Right forelimb (tissue), 1 donor: ENCODE results near the gene GPRC5B.

Experiments used
- DNase-seq: peaks from one replicate; pipeline ENCODE4 v3.0.0-alpha.2; 2018

The GPRC5B gene

DNA sequence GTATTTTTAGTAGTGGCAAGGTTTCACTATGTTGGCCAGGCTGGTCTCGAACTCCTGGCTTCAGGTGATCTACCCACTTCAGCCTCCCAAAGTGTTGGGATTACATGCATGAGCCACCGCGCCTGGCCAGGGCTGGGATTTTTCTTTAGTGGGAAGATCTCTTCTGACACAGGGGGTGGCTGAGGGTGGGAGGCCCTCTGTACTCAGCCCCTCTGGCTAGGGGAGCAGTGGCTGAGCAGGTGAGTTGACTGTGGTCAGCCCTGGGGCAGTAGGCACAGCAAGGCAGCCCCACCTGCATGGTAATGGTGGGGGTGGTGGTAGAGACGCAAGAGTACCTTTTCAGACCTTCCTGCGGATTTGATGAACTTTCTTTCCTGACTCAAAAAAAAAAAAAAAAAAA, 12.3 kb upstream of the GPRC5B start:
- no peak for DNase-seq

- DNase-seq: no peak
Measured at GRCh38 chr16:19894586-19894985, 9.9 kb upstream of the GPRC5B start.

- DNase-seq: no peak
Measured at GRCh38 chr16:19892902-19893301, 8.3 kb upstream of the GPRC5B start.

GRCh38 chr16:19890901-19891300, 6.3 kb upstream of the GPRC5B start:
- DNase-seq: no peak

GRCh38 chr16:19888834-19889233, 4.2 kb upstream of the GPRC5B start:
- DNase-seq: no peak

- peak; percentile 89 for DNase-seq
Measured at GRCh38 chr16:19886073-19886941, 1.7 kb upstream of the GPRC5B start.

- DNase-seq: peak; percentile 62
Measured at GRCh38 chr16:19885451-19886072, 914 bp upstream of the GPRC5B start.

- peak; percentile 57 for DNase-seq
Measured at GRCh38 chr16:19883966-19884485, 622 bp downstream of the GPRC5B start.

- peak; percentile 73 for DNase-seq
Measured at GRCh38 chr16:19883296-19883965, 1.2 kb downstream of the GPRC5B start.

- peak; percentile 53 for DNase-seq
Measured at GRCh38 chr16:19882646-19883045, 2.0 kb downstream of the GPRC5B start.

DNA sequence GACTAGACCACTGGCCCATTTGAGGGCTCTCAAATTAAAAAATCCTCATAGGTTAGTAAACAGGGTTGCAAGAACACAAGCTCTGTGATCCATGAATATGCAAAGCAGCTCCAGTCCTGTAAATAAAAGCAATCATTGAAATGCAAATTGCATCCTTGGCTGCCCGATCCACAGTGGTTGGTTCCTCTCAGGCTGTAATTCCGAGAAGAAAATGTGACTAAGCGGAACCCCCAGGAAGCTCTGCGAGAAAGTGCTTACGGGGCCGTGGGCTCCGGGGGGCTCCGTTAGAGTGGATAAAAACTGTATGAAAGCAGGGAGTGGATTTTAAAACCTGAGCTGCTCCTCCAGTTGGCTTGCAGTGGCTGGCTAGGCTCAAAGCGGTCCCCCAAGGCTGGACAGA, 2.5 kb downstream of the GPRC5B start:
- no peak for DNase-seq

DNA sequence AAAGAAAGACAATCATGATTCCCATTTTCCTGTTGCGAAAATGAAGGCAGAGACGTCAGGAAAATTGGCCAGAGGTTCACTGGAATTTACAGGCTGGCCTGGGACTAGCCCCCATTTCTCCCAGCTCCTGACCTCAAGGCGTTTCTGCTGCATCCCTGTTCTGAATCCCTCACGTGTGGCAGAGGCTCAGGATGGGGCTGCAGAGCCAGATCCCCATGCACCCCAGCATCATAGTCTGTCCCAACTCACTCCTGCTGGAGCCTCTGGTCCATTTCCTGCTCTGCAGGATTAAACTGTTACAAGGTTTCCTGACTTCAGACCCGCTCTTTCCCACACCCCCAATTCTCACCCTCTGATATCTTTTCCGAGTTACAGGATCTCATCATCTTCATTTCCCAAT, 2.9 kb downstream of the GPRC5B start:
- no peak for DNase-seq

DNA sequence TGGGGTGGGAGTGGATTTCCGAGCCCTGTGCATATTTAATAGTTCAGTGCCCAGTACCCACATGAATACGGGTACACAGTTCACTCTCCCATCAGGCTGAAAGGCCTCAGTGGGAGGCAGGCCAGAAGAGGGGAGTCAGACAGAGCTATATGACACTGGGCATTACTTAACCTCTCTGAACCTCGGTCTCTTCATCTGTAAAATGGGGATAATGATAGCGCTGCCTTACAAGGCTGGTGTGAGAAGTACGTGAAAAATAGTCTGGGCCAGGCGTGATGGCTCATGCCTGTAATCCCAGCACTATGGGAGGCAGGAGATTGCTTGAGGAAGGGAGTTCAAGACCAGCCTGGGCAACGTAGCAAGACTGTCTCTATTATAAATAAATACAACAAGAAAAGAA, 3.6 kb downstream of the GPRC5B start:
- no peak for DNase-seq

- no peak for DNase-seq
Measured at GRCh38 chr16:19879241-19879792, 5.3 kb downstream of the GPRC5B start.

DNA sequence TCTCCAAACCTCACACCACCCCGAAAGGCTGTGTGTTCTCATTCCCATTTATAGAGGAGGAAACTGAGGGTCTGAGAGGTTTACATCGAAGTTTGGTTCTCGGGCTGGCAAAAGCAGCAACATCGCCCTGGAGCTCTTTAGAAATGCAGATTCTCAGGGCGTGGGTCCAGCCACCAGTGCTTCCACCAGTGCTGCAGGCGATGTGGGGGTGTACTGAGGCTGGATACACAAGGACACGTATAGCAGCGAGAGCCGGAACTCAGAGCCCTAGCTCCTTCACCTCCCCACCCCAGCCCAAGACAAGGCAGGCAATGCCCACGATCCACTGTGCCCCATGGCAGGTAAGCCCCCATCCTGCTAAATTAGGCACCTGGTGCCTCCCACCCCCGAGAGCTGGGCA, 5.9 kb downstream of the GPRC5B start:
- DNase-seq: no peak

- no peak for DNase-seq
Measured at GRCh38 chr16:19876501-19877059, 8.1 kb downstream of the GPRC5B start.

DNA sequence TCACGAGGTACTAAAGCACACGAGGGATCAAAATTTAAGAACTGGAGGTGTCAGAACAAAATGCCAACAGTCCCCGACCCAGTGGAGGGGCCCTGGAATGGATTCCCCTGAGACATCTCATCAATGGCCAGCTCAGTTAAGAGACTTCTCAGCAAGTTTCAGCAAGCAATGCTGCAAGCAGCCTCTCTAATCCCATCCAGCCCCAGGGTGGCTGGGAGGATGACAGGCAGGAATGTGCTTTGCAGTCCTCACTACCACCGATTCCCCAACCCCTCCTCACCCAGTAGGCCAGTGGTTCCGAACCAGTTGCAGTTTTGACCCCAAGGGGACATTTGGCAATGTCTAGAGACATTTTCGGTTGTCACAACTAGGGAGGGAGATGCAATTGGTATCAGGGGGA, 8.7 kb downstream of the GPRC5B start:
- no peak for DNase-seq

GRCh38 chr16:19874851-19875546, 9.6 kb downstream of the GPRC5B start:
- DNase-seq: no peak

DNA sequence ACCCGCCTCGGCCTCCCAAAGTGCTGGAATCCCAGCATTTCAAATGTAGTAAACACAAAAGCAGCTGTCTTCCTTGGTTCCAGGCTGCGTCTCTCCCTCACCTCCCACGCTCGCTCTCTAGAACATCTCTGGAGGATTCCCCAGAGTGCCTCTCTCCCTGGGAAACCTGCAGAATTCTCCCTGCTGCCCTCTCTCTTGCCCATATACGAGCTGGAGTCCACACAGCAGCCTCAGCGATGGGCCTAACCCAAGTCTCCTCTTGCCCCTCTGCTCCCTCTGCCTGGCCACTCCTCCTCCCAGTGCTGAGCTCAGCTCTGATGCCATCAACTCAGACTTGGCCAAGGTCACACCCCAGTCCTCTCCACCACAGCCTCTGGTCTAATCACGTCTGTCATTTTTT, 10.6 kb downstream of the GPRC5B start:
- no peak for DNase-seq

- no peak for DNase-seq
Measured at GRCh38 chr16:19872935-19873334, 11.7 kb downstream of the GPRC5B start.

DNA sequence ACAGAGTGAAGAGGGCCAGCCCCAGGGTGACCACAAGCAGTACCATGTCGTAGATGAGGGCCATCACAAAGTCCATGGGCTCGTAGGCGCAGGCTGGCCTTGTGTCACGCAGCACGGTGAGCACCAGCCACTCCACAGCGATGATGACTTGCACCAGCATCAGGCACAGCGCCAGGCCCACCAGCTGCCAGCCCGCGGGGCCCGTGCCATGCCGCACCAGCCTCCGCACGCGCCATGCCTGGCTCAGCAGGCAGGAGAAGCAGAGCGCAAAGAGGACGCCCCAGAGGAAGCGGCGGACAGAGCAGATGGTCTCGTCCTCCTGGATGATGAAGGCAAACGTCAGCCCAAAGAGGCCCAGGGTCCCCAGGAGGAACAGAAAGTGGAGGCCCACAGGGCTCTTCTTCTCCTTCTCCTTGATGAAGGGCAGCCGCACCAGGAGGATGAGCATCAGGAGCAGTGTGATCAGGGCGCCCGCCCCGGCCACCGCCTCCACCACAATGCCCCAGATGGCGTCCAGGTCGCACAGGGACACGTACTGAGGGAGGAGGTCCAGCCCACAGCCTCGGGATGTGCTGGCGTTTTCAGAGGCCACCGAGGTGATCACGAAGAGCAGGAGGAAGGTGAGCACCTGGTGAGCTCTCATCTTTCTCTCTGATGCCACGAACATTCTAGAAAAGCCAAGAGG, 12.3 kb downstream of the GPRC5B start:
- DNase-seq: no peak

GRCh38 chr16:19871721-19872120, 12.9 kb downstream of the GPRC5B start:
- DNase-seq: no peak
